GM21786 (cell line): ENCODE data around the gene MIA2.

Source experiments
- ATAC-seq: cut with Tn5 transposase; IDR thresholded peaks from one replicate; pipeline ENCODE4 v1.9.1; 2021; ENCODE audit not compliant: unreplicated experiment

The MIA2 gene

GRCh38 chr14:39383026-39383660 is 149.4 kb downstream of the MIA2 start:
- ATAC-seq, result peak; percentile 47

- ATAC-seq, result no peak
Observed at GRCh38 chr14:39383741-39384140, 150.0 kb downstream of the MIA2 start.

GRCh38 chr14:39384177-39384576 is 150.5 kb downstream of the MIA2 start:
- no peak for ATAC-seq

GRCh38 chr14:39393289-39393688 is 159.6 kb downstream of the MIA2 start:
- no peak for ATAC-seq

- no peak for ATAC-seq
Observed at GRCh38 chr14:39395555-39396254, 162.0 kb downstream of the MIA2 start.

GRCh38 chr14:39396448-39396847 is 162.7 kb downstream of the MIA2 start:
- no peak for ATAC-seq

GRCh38 chr14:39398382-39398781 is 164.7 kb downstream of the MIA2 start:
- ATAC-seq, result no peak

GRCh38 chr14:39406560-39406959 is 172.8 kb downstream of the MIA2 start:
- no peak for ATAC-seq

- ATAC-seq, result no peak
Observed at GRCh38 chr14:39416072-39416471, 182.4 kb downstream of the MIA2 start.

GRCh38 chr14:39417014-39417413 is 183.3 kb downstream of the MIA2 start:
- ATAC-seq, result no peak

GRCh38 chr14:39419272-39419671 is 185.6 kb downstream of the MIA2 start:
- ATAC-seq, result no peak

- no peak for ATAC-seq
Observed at GRCh38 chr14:39422243-39422642, 188.5 kb downstream of the MIA2 start.

- no peak for ATAC-seq
Observed at GRCh38 chr14:39423793-39424192, 190.1 kb downstream of the MIA2 start.

GRCh38 chr14:39425947-39426346 is 192.2 kb downstream of the MIA2 start:
- ATAC-seq, result no peak

GRCh38 chr14:39426605-39427004 is 192.9 kb downstream of the MIA2 start:
- ATAC-seq, result no peak

GRCh38 chr14:39428118-39428517 is 194.4 kb downstream of the MIA2 start:
- ATAC-seq, result no peak

GRCh38 chr14:39430762-39431415 is 197.2 kb downstream of the MIA2 start:
- ATAC-seq, result no peak

GRCh38 chr14:39431416-39432178 is 197.9 kb downstream of the MIA2 start:
- peak; percentile 16 for ATAC-seq

GRCh38 chr14:39432179-39432618 is 198.5 kb downstream of the MIA2 start, which contains the start of gene FBXO33:
Gene FBXO33, minus strand, starts transcription at chr14:39432433. Its CDS starts 271 bp downstream, at chr14:39432162.
- ATAC-seq, result peak; percentile 76

GRCh38 chr14:39432619-39433451 is 199.1 kb downstream of the MIA2 start:
- ATAC-seq, result peak; percentile 64
